CD4-positive, alpha-beta T cell treated with Interleukin-4 for 1 hour (primary cell): ENCODE measurements around the gene HADHB.
"Not testable (repeated sequence)": the region's sequence is repeated elsewhere in the genome, so short reads cannot be mapped to it uniquely, and the experiment has no call there.

Experiments
- DNase-seq, 2 donors: peaks; one replicate each; pipeline ENCODE4 v3.0.0-alpha.2; 2020 to 2022

HADHB gene

GRCh38 chr2:26298638-26299393 lies 54.1 kb downstream of the HADHB start:
- peak; percentile 25 to 46 for DNase-seq

GRCh38 chr2:26299471-26300101 lies 54.8 kb downstream of the HADHB start:
- peak in 1 of 2 donors; percentile 42 for DNase-seq

GRCh38 chr2:26300234-26300925 lies 55.6 kb downstream of the HADHB start:
- DNase-seq = peak in 1 of 2 donors; percentile 10

GRCh38 chr2:26302846-26303245 lies 58.1 kb downstream of the HADHB start:
- no peak for DNase-seq

- DNase-seq = not testable (repeated sequence)
Observed at GRCh38 chr2:26305094-26305493, 60.4 kb downstream of the HADHB start.

GRCh38 chr2:26305540-26305939 lies 60.8 kb downstream of the HADHB start:
- DNase-seq = no peak

- DNase-seq = no peak
Observed at GRCh38 chr2:26309921-26310320, 65.2 kb downstream of the HADHB start.

GRCh38 chr2:26312471-26312870 lies 67.7 kb downstream of the HADHB start:
- DNase-seq = no peak

GRCh38 chr2:26313446-26313845 lies 68.7 kb downstream of the HADHB start:
- no peak for DNase-seq

- no peak for DNase-seq
Observed at GRCh38 chr2:26314243-26314642, 69.5 kb downstream of the HADHB start.

- DNase-seq = no peak
Observed at GRCh38 chr2:26316041-26316440, 71.3 kb downstream of the HADHB start.

GRCh38 chr2:26316845-26317244 lies 72.1 kb downstream of the HADHB start:
- no peak for DNase-seq

- no peak for DNase-seq
Observed at GRCh38 chr2:26317377-26318105, 72.8 kb downstream of the HADHB start.

- DNase-seq = no peak
Observed at GRCh38 chr2:26318950-26319349, 74.2 kb downstream of the HADHB start.

- not testable (repeated sequence) for DNase-seq
Observed at GRCh38 chr2:26324479-26324878, 79.7 kb downstream of the HADHB start.

- DNase-seq = no peak
Observed at GRCh38 chr2:26324903-26325302, 80.2 kb downstream of the HADHB start.

- DNase-seq = no peak
Observed at GRCh38 chr2:26325851-26326250, 81.1 kb downstream of the HADHB start.

GRCh38 chr2:26326514-26326913 lies 81.8 kb downstream of the HADHB start:
- no peak for DNase-seq

- DNase-seq = no peak
Observed at GRCh38 chr2:26327291-26328272, 82.8 kb downstream of the HADHB start.

- not testable (repeated sequence) for DNase-seq
Observed at GRCh38 chr2:26329083-26329482, 84.3 kb downstream of the HADHB start.

GRCh38 chr2:26330114-26330549 lies 85.4 kb downstream of the HADHB start:
- peak; percentile 80 to 82 for DNase-seq

- DNase-seq = no peak
Observed at GRCh38 chr2:26330604-26331003, 85.9 kb downstream of the HADHB start.
